ENCODE measurements around the gene KRTAP6-1.

The KRTAP6-1 gene

GRCh38 chr21:30600787-30601186 lies 12.9 kb downstream of the KRTAP6-1 start, which contains the start of gene KRTAP22-1:
Gene KRTAP22-1 (plus strand): TSS chr21:30601087.
- Histone ChIP-seq H3K27me3 (ENCODE audit: insufficient read depth, low read length) (no peaks in the 10 kb centered on the region), H3K9me2 (ENCODE audit: low read depth, low read length) (no peaks in the 10 kb centered on the region), H4K20me1 (ENCODE audit: insufficient read depth, low read length) (no peaks in the 10 kb centered on the region), H3F3A (ENCODE audit: insufficient read depth, low read length) (no peaks in the 10 kb centered on the region), H3K4me1 (ENCODE audit: insufficient read depth, low read length, severe bottlenecking) (no peaks in the 10 kb centered on the region), H2AFZ (ENCODE audit: low read length) (no peak within 1 kb of the TSS), H3K4me2 (ENCODE audit: low read length) (no peak within 1 kb of the TSS), H3K9me3 (ENCODE audit: low read length) (no peaks in the 10 kb centered on the region), H3K79me2 (ENCODE audit: insufficient read depth, low read length) (no peaks in the 10 kb centered on the region), H3K36me3 (ENCODE audit: insufficient read depth, low read length) (no peaks in the 10 kb centered on the region), H3K4me3 (ENCODE audit: low read depth, low read length, poor library complexity, severe bottlenecking) (no peak within 1 kb of the TSS), H3K27ac (ENCODE audit: low read depth, low read length, poor library complexity, severe bottlenecking) (no peak within 1 kb of the TSS), H3K9ac (ENCODE audit: low read length) (no peak within 1 kb of the TSS)
- no peak for TF ChIP-seq EZH2 (IDR thresholded peaks at IDR 0.05; ENCODE audit: borderline replicate concordance, low read length)
- TF ChIP-seq CTCF (IDR thresholded peaks at IDR 0.05; ENCODE audit: low read length): no peak

GRCh38 chr21:30598802-30599201 lies 14.9 kb downstream of the KRTAP6-1 start, which contains the start of gene KRTAP6-2:
Gene KRTAP6-2 (minus strand): TSS chr21:30598902. CDS start chr21:30598874, 28 bp downstream.
- no peaks in the 10 kb centered on the region for H3K27me3 ChIP-seq (ENCODE audit: insufficient read depth, low read length)
- H4K20me1 ChIP-seq (ENCODE audit: insufficient read depth, low read length): no peaks in the 10 kb centered on the region
- H3K4me3 ChIP-seq (ENCODE audit: low read depth, low read length, poor library complexity, severe bottlenecking): no peak within 1 kb of the TSS
- no peaks in the 10 kb centered on the region for H3K36me3 ChIP-seq (ENCODE audit: insufficient read depth, low read length)
- H3K4me2 ChIP-seq (ENCODE audit: low read length): no peak within 1 kb of the TSS
- H3K27ac ChIP-seq (ENCODE audit: low read depth, low read length, poor library complexity, severe bottlenecking): no peak within 1 kb of the TSS
- no peaks in the 10 kb centered on the region for H3K9me2 ChIP-seq (ENCODE audit: low read depth, low read length)
- no peak within 1 kb of the TSS for H2AFZ ChIP-seq (ENCODE audit: low read length)
- H3K4me1 ChIP-seq (ENCODE audit: insufficient read depth, low read length, severe bottlenecking): no peaks in the 10 kb centered on the region
- no peaks in the 10 kb centered on the region for H3F3A ChIP-seq (ENCODE audit: insufficient read depth, low read length)
- H3K9me3 ChIP-seq (ENCODE audit: low read length): no peaks in the 10 kb centered on the region
- no peak for TF ChIP-seq CTCF (IDR thresholded peaks at IDR 0.05; ENCODE audit: low read length)
- TF ChIP-seq EZH2 (IDR thresholded peaks at IDR 0.05; ENCODE audit: borderline replicate concordance, low read length): no peak
- no peak within 1 kb of the TSS for H3K9ac ChIP-seq (ENCODE audit: low read length)
- no peaks in the 10 kb centered on the region for H3K79me2 ChIP-seq (ENCODE audit: insufficient read depth, low read length)

- Histone ChIP-seq H3K9me2 (ENCODE audit: low read depth, low read length) (no peaks in the 10 kb centered on the region), H3K4me1 (ENCODE audit: insufficient read depth, low read length, severe bottlenecking) (no peaks in the 10 kb centered on the region), H3K36me3 (ENCODE audit: insufficient read depth, low read length) (no peaks in the 10 kb centered on the region), H3K4me2 (ENCODE audit: low read length) (no peak within 1 kb of the TSS), H3K27ac (ENCODE audit: low read depth, low read length, poor library complexity, severe bottlenecking) (no peak within 1 kb of the TSS), H3K9me3 (ENCODE audit: low read length) (no peaks in the 10 kb centered on the region), H3K79me2 (ENCODE audit: insufficient read depth, low read length) (no peaks in the 10 kb centered on the region), H3K27me3 (ENCODE audit: insufficient read depth, low read length) (no peaks in the 10 kb centered on the region), H2AFZ (ENCODE audit: low read length) (no peak within 1 kb of the TSS), H3F3A (ENCODE audit: insufficient read depth, low read length) (no peaks in the 10 kb centered on the region), H3K4me3 (ENCODE audit: low read depth, low read length, poor library complexity, severe bottlenecking) (no peak within 1 kb of the TSS), H4K20me1 (ENCODE audit: insufficient read depth, low read length) (no peaks in the 10 kb centered on the region), H3K9ac (ENCODE audit: low read length) (no peak within 1 kb of the TSS)
- TF ChIP-seq EZH2 (IDR thresholded peaks at IDR 0.05; ENCODE audit: borderline replicate concordance, low read length): no peak
Measured at GRCh38 chr21:30592140-30592539, 21.6 kb downstream of the KRTAP6-1 start, which contains the start of gene KRTAP6-3. Gene KRTAP6-3 (plus strand): TSS chr21:30592440. CDS start chr21:30592446, 6 bp downstream.

GRCh38 chr21:30590297-30590696 lies 23.4 kb downstream of the KRTAP6-1 start, which contains the start of gene KRTAP22-2:
Gene KRTAP22-2 (minus strand): TSS chr21:30590397.
- no peak within 1 kb of the TSS for H3K4me3 ChIP-seq (ENCODE audit: low read depth, low read length, poor library complexity, severe bottlenecking)

More at GRCh38 chr21:30590297-30590696, 23.4 kb downstream of the KRTAP6-1 start, which contains the start of gene KRTAP22-2:
- Histone ChIP-seq H3K9me3 (ENCODE audit: low read length) (no peaks in the 10 kb centered on the region), H4K20me1 (ENCODE audit: insufficient read depth, low read length) (no peaks in the 10 kb centered on the region), H3K79me2 (ENCODE audit: insufficient read depth, low read length) (no peaks in the 10 kb centered on the region), H3K9me2 (ENCODE audit: low read depth, low read length) (no peaks in the 10 kb centered on the region), H3K9ac (ENCODE audit: low read length) (no peak within 1 kb of the TSS), H3F3A (ENCODE audit: insufficient read depth, low read length) (no peaks in the 10 kb centered on the region), H3K4me2 (ENCODE audit: low read length) (no peak within 1 kb of the TSS), H3K36me3 (ENCODE audit: insufficient read depth, low read length) (no peaks in the 10 kb centered on the region), H3K27me3 (ENCODE audit: insufficient read depth, low read length) (no peaks in the 10 kb centered on the region), H2AFZ (ENCODE audit: low read length) (no peak within 1 kb of the TSS), H3K27ac (ENCODE audit: low read depth, low read length, poor library complexity, severe bottlenecking) (no peak within 1 kb of the TSS), H3K4me1 (ENCODE audit: insufficient read depth, low read length, severe bottlenecking) (no peaks in the 10 kb centered on the region)
- TF ChIP-seq EZH2 (IDR thresholded peaks at IDR 0.05; ENCODE audit: borderline replicate concordance, low read length) (no peak), CTCF (IDR thresholded peaks at IDR 0.05; ENCODE audit: low read length) (no peak)

Data from OCI-LY1 (cell line).